ENCODE measurements around the gene MRPL36.

MRPL36 gene

DNA sequence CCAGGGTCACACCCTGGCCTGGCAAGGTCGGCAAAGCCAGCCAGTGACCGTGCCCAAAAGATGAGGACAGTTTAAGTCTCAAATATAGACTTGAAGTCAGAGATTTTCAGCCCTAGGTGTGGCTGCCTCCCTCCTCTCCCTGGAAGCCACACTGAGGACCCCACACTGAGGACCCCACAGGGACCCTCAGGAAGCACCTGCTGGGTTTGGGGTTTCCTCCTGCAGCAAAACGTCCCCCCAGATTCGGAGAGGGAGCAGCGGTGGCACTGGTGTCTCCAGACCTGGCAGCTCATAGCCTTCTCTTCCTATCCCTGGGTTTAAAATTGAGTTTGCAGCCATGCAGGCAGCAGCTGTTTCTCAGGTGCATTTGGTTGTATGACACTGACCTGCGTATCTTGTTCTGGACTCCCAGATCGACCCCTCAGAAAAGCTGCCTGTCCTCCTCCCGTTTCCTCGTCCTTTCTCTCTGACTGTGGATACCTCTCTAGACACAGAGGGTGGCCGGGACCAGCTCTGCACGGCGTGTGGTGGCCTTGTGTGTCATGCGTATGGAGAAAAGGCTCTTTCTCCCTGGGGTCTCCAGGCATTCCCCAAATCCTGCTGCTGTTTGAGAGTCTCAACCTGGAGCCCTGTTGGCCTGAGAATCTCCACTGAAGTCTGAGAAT is 36.6 kb downstream of the MRPL36 start:
- DNase-seq, result no peak

DNA sequence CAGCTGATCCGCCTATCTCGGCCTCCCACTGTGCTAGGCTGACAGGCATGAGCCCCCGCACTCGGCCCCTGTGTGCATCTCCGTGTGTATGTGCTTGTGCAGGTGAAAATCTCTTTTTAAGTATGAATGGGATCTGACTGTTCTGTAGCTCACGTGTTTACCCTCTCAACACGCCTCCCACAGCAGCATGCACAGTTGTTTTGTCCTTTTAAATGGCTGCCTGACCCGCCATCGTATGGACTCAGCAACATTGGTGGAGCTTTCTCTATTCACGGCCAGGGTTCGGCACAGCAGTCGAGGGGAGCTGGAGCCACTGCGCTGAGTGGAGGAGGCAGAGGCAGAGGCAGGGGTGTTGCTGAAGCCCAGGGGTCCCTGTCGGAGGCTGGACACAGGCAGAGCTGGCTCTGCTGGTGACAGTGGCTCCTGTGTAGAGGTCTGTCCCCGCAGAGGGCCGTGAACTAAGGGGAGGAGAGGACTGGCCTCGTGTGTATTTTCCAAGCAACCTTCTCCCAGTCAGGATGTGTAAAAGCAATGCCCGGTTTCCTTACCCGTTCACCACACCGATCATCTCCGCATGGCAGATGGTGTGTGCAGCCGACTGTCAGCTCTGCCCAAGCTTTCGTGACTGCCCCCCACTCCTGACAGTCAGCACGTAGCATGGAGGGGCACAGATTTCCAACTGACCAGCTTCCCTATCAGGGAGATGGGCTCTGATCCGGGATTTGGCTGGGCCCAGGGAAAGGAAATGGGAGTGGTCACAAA is 37.3 kb downstream of the MRPL36 start:
- no peak for DNase-seq

DNA sequence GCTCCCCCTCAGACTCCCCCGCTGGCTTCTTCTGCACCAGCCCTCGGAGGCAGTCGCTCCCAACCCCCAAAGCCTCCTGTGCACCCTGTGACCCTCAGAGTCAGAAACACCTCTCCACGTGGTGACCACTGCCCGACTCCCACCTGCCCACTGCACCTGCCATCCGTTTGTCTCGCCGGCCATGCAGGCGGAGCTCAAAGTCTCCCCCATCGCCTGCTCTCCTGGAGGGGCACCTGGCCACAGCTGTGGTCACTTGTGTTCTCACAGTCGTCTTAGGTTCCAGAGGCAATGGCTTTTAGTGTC is 38.2 kb downstream of the MRPL36 start:
- no peak for DNase-seq

DNA sequence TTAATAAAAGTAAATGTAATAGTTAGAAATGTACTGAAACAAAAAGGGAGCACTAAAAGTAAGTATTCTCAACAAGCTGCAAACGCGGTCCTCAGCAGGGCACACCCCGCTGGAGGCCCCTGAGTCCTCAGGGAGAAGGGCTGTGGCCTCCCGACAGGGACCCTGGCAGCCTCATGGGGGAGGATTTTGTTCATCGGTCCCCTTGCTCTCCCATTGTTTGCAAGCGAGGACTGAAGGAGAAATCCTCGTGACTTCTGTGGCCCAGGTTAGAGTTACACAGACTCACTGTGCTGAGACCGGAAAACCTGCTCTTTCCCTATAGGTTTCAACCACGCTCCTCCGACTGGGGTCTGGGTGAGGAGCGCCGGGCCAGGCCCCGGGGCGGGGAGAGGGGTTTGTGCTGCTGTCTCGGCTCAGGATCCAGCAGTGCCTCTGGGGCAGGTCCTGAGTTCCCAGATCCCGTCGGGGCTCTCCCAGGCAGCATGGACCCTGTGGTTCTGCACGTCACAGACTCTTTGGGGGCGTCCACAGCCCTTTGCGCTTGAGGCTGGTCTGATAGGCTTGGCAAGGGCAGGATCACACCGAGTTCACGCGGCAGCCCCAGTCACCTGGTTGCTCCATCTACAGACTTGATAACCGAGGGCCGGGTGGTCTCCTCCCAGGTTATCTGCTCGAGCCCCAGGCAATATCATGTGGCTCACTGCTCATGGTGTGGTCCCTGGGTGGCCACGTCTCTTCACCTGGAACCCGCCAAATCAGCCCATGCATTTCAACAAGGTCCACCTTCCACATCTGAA is 38.8 kb downstream of the MRPL36 start:
- no peak for DNase-seq

DNA sequence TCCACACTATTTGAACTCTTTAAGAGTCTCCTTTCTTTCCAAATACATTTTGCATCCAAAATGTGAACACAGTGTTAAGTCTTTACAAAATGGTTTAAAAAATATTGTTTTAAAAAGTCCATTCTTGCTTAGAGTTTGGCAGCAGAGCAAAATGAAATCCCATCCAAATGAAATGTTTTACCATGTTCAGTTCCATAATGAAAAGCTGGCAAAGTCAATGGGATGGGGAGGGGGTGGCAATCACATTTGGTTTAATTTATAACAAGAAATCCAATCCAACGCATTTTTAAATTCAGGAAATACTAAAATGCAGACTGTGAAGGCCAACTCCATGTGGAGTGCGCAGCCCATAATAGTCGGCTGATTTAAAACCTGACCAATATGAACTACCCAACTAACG is 39.4 kb downstream of the MRPL36 start:
- DNase-seq, result no peak

DNA sequence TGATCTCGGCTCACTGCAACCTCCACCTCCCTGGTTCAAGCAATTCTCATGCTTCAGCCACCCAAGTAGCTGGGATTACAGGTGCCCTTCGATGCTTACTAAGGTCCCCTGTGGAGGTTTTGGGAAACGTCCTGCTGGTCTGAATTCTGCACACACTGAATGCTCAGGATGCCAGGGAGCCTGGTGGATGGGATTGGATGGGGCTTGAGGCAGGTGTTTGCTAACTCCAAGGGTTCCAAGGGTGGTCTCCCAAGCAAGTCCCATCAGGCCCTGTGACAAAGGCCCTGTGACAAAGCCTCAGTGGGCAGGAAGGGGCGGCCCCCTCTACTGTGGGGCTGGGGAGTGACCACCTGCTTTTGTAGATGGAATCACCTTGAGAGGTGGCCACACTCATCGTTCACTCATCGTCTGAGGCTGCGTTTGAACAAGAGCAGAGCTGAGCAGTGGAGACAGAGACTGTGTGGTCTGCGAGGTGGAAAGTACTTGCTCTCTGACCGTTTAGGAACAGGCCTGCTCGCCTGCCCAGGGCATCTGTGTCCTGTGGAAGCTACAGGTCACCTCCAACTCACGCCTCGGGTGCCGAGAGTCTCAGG is 40.2 kb downstream of the MRPL36 start:
- DNase-seq, result no peak

DNA sequence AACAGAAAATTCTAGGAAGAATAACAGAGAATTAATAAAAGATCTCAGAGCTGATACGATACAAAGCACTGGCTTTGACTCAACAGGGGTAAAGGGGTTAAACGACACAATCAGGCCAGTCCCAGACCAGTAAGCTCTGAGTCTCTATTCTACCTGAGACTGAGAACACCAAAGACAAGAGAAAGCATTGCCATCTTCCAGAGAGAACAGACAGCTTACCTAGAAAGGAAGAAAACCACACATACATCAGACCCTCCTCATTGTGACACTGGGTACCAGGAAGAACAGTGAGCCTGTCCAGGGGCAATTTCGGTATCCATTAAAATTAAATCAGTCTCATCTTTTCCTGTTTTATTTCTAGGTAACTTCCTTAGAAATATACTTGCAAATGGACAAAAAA is 41.1 kb downstream of the MRPL36 start:
- no peak for DNase-seq

DNA sequence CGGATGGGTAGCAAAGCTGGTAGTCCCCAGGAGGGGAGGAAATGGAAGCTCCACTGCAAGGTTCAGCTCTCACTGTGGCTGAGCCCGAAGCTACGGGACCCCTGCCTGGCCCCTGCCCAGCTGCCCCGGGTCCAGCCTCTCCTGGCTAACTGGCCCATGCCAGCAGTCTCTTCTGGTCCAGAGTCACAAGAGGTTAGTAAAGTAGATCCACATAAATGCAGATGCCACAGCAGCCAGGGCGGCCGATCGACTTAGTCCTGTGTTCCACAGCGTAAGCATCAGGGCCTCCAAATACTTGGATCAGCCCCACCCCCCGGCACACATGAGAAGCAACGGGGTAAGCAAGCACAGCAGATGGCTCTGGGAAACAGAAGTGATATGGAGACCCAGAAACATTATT is 42.1 kb downstream of the MRPL36 start:
- no peak for DNase-seq

DNA sequence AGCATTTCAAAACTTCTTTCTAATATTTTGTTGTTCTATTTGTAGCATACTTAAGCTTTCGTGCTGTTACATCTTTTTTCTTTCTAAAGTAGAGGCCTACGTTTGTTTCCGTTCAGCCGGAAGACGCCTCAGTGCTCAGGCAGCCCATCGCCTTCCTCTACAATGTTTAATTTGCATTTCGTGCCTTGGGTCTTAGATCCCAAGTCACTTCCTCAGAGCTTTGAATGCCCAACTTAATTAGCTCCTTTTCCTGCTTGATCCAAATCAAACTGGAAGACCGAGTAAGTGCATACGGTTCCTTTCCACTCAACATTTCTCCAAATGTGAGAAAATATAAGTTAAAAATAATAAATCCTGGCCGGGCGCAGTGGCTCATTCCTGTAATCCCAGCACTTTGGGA is 43.2 kb downstream of the MRPL36 start:
- no peak for DNase-seq

DNA sequence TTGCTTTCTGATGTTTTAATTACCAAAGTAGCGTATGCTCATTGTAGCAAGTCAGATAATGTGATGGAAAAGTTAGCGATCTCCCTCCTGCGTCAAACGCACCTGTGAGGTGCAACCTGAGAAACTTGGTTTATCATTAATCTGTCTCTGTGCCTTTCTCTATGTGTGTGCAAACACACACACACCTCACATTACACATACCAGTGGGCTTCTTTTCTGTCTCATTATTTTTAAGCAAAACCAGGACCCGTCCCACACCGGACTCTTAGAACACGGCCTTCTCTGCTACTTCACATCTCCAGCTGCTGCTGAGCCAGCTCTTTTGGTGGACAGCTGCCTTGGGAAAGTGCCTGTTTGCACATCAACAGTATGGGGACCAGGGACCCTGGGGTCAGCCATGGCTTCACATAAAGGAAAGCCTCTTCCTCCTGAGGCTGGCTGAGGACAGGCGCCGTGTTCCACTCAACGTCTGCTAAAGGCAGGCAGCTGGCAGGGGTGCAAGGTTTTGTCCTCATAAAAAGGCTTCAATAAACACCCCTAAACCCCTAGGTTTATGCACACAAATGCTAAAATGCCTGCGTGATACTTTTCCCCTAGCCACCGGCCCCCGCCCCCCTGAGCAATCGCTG is 44.2 kb downstream of the MRPL36 start:
- DNase-seq, result no peak

DNA sequence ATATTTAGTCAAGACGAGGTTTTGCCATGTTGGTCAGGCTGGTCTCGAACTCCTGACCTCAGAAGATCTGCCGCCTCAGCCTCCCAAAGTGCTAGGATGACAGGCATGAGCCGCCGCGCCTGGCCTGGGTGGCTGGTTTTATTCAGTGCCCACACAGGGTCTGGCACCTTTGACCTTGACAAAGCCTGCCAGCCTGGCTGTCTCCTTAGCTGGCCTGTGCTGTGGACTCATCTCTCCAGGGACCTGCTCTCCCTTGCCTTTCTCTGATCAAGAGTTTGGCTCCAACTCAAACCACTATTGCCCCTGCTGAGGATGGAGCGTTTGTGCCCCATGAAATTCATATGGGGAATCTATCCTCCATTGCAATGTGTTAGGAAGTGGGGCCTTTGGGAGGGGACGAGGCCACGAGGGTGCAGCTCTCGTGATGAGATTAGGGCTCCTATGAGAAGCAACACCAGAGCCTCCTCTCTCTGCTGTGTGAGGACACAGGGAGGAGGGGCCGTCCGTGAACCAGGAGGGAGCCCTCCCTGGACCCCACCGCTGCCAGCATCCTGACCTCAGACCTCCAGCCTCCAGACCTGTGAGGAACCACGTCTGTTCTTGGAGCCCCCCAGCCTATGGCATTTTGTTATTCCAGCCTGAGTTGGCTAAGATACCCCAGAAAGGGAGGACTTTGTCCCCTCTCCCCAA is 45.0 kb downstream of the MRPL36 start:
- no peak for DNase-seq

DNA sequence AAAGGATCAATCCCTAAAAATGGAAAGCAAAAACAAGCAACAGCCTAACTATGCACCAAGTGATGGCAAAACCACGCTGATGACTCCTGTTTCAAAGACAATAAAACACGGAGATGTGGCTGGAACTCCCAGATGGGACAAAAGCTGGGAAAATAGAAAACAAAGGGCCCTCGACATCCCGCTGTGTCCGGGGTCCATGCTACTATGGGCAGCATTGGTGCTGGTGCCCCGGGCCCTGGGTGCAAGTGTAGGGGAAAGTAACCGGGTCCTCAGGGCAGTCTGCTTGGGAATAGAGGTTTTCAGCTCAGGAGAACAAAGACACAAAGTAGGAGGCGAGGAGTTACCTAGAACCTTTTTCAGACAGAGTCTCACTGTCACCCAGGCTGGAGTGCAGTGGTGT is 46.1 kb downstream of the MRPL36 start:
- DNase-seq, result no peak

DNA sequence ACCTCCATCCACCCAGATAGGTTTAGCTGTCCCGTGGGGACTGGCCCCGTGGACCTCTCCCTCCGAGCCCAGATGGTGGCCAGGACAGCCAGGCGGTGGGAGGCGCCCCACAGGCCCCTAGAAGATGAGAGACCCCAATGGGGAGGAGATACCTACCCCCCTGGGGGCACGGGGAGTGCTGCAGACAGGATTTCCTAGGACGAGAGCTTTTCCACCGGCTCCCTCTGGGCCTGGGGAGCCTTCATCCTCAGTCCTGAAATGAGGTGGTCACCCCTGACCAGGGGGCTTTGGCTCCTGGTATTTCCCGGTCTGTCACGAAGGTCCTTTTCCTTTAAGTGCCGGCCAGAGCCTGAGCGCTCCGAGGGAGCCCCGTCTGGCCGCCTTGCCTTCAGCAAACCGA is 46.8 kb downstream of the MRPL36 start:
- no peak for DNase-seq

DNA sequence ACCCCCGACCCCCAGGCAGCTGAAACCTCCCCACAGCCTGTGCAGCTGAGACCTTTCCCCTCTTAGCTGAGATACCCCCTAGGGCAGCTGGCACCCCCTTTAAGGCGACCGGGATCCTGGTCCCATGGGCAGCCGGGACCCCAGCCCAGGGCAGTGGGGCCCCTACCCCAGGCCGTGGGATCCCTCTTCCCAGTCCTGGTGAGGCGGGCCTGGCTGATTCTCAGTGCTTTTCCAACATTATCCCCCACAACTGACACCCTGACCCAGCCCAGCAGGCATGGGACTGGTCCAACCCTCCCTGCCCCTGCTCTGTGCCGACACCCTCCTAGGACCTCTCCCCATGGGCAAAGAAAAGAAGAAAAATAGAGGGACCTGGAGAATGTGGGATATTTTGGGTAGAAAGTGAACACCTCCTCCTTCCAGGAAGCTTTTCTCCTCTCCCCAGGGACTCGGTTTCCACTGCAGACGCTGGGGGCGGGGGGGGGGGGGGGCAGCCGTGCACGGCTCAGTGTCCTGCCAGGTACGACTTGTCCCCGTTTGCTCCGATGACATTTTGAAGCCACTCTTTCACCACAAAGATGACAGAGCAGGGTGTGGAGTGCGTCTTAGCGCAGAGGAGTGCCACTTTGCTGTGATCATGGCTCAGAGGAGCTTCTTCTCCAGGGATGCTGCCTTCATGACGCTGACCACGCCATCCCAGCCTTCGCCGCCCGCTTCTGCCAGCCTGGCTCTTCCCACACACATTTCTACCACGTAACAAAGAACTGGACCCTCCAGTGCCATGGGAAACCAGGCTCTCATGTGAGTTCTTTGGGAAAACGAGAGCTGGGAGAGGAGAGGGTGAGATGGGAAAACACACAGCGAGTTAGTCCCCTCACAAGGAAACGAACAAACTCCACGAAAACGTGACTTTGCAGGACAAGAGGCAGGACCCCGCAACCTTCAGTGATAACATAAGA is 47.5 kb downstream of the MRPL36 start:
- no peak for DNase-seq

DNA sequence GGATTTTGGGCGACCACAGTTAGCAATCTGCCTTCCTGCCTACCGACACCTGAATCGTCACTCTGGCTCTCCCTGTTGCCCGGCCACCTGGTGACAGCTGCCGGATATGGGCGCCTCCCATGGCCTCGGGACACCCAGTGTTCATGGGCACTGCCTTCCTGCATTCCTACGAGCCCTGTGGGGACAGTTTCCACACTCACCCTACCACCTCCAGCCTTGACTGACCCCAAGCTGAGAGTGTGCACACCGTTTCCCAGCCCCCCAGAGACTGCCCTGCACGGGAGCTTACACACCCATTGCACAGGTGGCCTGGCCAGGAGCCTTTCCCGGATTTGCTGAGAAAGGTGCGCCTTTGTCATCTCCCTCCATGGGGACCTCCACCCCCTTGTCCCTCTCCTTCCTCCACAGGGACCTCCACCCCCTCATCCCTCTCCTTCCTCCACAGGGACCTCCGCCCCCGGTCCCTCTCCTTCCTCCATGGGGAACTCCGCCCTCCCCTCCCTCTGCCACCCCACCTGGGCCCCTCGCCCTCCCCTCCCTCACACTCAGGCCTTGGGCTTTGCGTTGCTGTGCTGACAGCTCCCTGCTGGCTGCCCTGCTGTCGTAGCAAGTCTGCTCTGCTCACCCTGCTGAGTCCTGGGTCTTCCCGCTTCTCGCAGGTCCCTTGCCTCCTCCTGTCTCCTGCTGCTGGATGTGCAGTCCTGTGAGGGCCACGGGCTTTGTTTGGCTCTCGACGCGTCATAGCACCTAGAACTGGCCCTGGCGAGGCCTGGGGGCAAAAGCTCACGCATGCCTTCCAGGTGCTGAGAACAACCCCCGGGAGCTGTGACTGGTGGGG is 48.4 kb downstream of the MRPL36 start:
- DNase-seq, result no peak

DNA sequence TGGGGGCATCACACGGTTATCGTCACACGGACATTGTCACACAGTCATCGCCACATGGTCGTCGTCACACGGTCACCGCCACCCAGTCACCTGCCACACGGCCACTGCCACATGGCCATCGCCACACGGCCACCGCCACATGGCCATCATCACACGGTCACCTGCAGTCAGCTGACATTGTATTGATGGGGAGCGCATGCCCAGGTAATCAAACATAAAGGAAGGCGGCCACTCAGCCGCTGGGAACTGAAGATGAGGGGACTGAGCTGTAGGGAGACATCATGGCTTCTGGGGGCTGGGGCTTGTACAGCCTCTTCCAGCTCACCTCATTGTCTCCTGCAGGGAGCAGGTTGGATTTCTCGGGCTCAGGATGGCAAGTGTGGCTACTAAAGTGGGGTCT is 49.2 kb downstream of the MRPL36 start:
- DNase-seq, result no peak

DNA sequence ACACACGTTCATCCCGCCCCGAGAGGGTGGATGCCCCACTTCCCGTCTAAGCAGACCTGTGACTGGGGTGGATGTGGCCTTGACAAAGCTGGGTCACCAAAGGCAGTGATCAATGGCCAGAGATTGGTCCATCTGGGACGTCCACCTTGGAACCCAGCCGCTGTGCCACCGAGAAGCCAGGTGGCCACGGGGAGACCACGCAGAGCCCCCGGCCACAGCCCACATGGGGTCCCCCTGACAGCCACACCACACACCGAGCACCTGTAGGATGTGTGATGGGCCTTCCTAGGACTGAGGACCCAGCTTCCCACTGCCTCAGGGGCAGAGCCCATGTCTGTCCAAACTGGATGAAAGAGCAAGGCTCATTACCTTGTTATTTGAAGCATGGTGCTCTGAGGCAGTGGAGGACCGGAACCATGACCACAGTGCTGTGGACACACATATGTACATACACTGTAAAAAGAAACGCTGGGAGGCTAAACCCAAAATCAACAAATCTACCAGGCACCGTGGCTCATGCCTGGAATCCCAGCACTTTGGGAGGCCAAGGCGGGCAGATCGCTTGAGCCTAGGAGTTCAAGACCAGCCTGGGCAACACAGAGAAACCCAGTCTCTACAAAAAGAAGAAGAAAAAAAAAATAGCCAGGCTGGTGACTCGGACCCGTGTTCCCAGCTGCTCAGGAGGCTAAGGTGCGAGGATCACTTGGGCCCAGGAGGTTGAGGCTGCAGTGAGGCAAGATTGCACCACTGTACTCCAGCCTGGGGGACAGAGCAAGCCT is 50.1 kb downstream of the MRPL36 start:
- DNase-seq, result no peak

DNA sequence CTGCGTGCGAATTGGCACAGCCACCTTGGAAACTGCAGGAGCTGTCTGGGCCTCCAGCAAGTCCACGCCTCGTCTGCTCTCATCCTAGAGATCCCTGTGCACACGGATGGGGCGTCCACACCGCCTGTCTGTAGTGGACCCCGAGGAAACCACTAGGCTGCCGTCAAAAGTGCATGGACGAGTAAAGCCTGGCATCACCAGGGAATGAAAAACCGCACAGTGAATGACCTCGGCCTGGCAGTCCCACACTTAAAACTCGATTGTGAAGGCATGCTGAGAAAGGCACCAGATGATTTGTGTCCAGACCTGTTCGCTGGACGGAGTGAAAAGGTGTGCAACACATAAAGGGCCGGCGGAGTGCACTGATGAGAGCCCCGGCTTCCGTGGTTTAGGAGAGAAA is 50.8 kb downstream of the MRPL36 start:
- DNase-seq, result no peak
